ENCODE measurements around the gene PCSK4.

Gene PCSK4

GRCh38 chr19:1529430-1529816 lies 39.3 kb upstream of the PCSK4 start:
- DNase-seq (ENCODE audit: low spot score): no peak
- no peak for TF ChIP-seq CTCF (IDR thresholded peaks at IDR 0.05; ENCODE audit: extremely low read depth, missing control alignments)

GRCh38 chr19:1528596-1529429 lies 38.7 kb upstream of the PCSK4 start:
- DNase-seq (ENCODE audit: low spot score): no peak

GRCh38 chr19:1527650-1528309 lies 37.6 kb upstream of the PCSK4 start:
- no peak for DNase-seq (ENCODE audit: low spot score)
- TF ChIP-seq CTCF (IDR thresholded peaks at IDR 0.05; ENCODE audit: extremely low read depth, missing control alignments): no peak

More at GRCh38 chr19:1528596-1529429, 38.7 kb upstream of the PCSK4 start:
- TF ChIP-seq CTCF (IDR thresholded peaks at IDR 0.05; ENCODE audit: extremely low read depth, missing control alignments): no peak

GRCh38 chr19:1526979-1527649 lies 37.0 kb upstream of the PCSK4 start:
- DNase-seq (ENCODE audit: low spot score): no peak
- TF ChIP-seq CTCF (IDR thresholded peaks at IDR 0.05; ENCODE audit: extremely low read depth, missing control alignments): no peak

- no peak for TF ChIP-seq CTCF (IDR thresholded peaks at IDR 0.05; ENCODE audit: extremely low read depth, missing control alignments)
- no peak for DNase-seq (ENCODE audit: low spot score)
Measured at GRCh38 chr19:1526066-1526778, 36.1 kb upstream of the PCSK4 start.

GRCh38 chr19:1525343-1525742 lies 35.2 kb upstream of the PCSK4 start:
- DNase-seq (ENCODE audit: low spot score): no peak
- TF ChIP-seq CTCF (IDR thresholded peaks at IDR 0.05; ENCODE audit: extremely low read depth, missing control alignments): no peak

All from GM20000 (cell line).